B cell (primary cell): ENCODE results near the gene HSPA12B. TPM values are rescaled to one million over a fixed set of nuclear protein-coding genes. Genes with fewer than 3 reads are reported as not detected.

Experiments used
- ATAC-seq: fragments of 200-7000 bp; cut with Tn5 transposase; one replicate; pipeline ENCODE4 v1.10.0; 2021; ENCODE audit warnings: low read depth, mild to moderate bottlenecking, moderate number of reproducible peaks, moderate library complexity
- CTCF ChIA-PET: fragments of 350-600 bp; sonication (Branson Sonifier 250); formaldehyde crosslinking; loops from one replicate; lab custom pipeline; 2021; ENCODE audit warnings: antibody characterized with exemption, inconsistent platforms; lab: Charles Lee
- POLR2A ChIA-PET: fragments of 350-600 bp; sonication (Branson Sonifier 250); formaldehyde crosslinking; loops from one replicate; lab custom pipeline; 2021; ENCODE audit warnings: antibody characterized with exemption; lab: Charles Lee
- DNase-seq: peaks from one replicate; pipeline ENCODE4 v3.0.0; 2013
- H2AFZ ChIP-seq: 2 replicates; pipeline ENCODE4 v1.6.1; 2012; ENCODE audit warnings: mild to moderate bottlenecking, low read depth, low read length; ENCODE audit not compliant: insufficient read depth, poor library complexity, severe bottlenecking
- H3K27ac ChIP-seq, 2 donors: 1 replicate in 1 of 2; 2 replicates in 1 of 2; pipeline ENCODE4 v1.5.1; 2012 to 2013; ENCODE audit warnings: low read length in 2 of 2, mild to moderate bottlenecking in 2 of 2, moderate library complexity in 1 of 2
- H3K27me3 ChIP-seq, 4 experiments: fragments of 200-600 bp in 1 of 4; sonication (generic) in 1 of 4; replicated peaks in 1 of 4; 1 replicate in 2 of 4; 2 replicates in 2 of 4; pipeline versions ENCODE4 v1.6.1 to v1.7.0; 2013 to 2016; ENCODE audit warnings: low read length in 3 of 4, mild to moderate bottlenecking in 2 of 4, mixed read lengths in 1 of 4, moderate library complexity in 1 of 4; ENCODE audit not compliant: insufficient read depth in 4 of 4, control insufficient read depth in 3 of 4; ENCODE audit errors: control extremely low read depth in 1 of 4
- H3K36me3 ChIP-seq, 2 experiments: replicated peaks in 1 of 2; 1 replicate in 1 of 2; 2 replicates in 1 of 2; pipeline versions ENCODE4 v1.6.1 to v1.7.1; 2013; ENCODE audit warnings: low read length in 1 of 2; ENCODE audit not compliant: insufficient read depth in 2 of 2, control insufficient read depth in 1 of 2; ENCODE audit errors: control extremely low read depth in 1 of 2, extremely low read depth in 1 of 2
- H3K4me1 ChIP-seq, 2 donors: fragments of 200-600 bp in 1 of 2; sonication (generic) in 1 of 2; 1 replicate in 1 of 2; 2 replicates in 1 of 2; pipeline versions ENCODE4 v1.5.1 to v1.6.1; 2013 to 2017; ENCODE audit warnings: low read length in 2 of 2; ENCODE audit not compliant: control insufficient read depth in 2 of 2, insufficient read depth in 2 of 2
- H3K4me2 ChIP-seq: replicated peaks from 2 replicates; pipeline ENCODE3; 2012; ENCODE audit warnings: mild to moderate bottlenecking, low read depth, low read length; ENCODE audit not compliant: poor library complexity, severe bottlenecking
- H3K4me3 ChIP-seq, 5 experiments: fragments of 200-600 bp in 1 of 5; sonication (generic) in 1 of 5; 1 replicate in 3 of 5; 2 replicates in 2 of 5; pipeline versions ENCODE4 v1.5.1 to v1.7.0; 2011 to 2016; ENCODE audit warnings: low read length in 4 of 5, mild to moderate bottlenecking in 4 of 5, low read depth in 2 of 5, control low read depth in 1 of 5, moderate library complexity in 1 of 5; ENCODE audit not compliant: insufficient read depth in 1 of 5; ENCODE audit errors: control extremely low read depth in 1 of 5, extremely low read depth in 1 of 5
- H3K79me2 ChIP-seq: fragments of 200-600 bp; sonication (generic); one replicate; pipeline ENCODE4 v1.6.0; 2016; ENCODE audit warnings: low read length; ENCODE audit not compliant: control insufficient read depth, insufficient read depth
- H3K9ac ChIP-seq: fragments of 200-600 bp; sonication (generic); 2 replicates; pipeline ENCODE4 v1.6.1; 2017; ENCODE audit warnings: mild to moderate bottlenecking, low read length, moderate library complexity
- H3K9me3 ChIP-seq, 3 donors: one replicate each; pipeline versions ENCODE4 v1.6.1 to v1.7.1; 2013; ENCODE audit warnings: low read length in 2 of 3; ENCODE audit not compliant: control insufficient read depth in 2 of 3, insufficient read depth in 1 of 3; ENCODE audit errors: control extremely low read depth in 1 of 3
- H4K20me1 ChIP-seq: 2 replicates; pipeline ENCODE4 v1.6.0; 2012; ENCODE audit warnings: mild to moderate bottlenecking, low read length; ENCODE audit not compliant: insufficient read depth, control insufficient read depth, poor library complexity, severe bottlenecking
- H3K27ac Mint-ChIP-seq: one replicate; pipeline ENCODE4 v1.8.0; 2021; ENCODE audit warnings: mixed read lengths
- H3K27me3 Mint-ChIP-seq: one replicate; pipeline ENCODE4 v1.8.0; 2021; ENCODE audit warnings: mixed read lengths
- H3K4me1 Mint-ChIP-seq: one replicate; pipeline ENCODE4 v1.8.0; 2021; ENCODE audit warnings: mixed read lengths
- H3K4me3 Mint-ChIP-seq: one replicate; pipeline ENCODE4 v1.8.0; 2021; ENCODE audit warnings: mixed read lengths
- H3K9me3 Mint-ChIP-seq: one replicate; pipeline ENCODE4 v1.8.0; 2022; ENCODE audit warnings: mixed read lengths; ENCODE audit not compliant: insufficient read depth
- EZH2 ChIP-seq: IDR thresholded peaks from 2 replicates; pipeline ENCODE4 v1.6.1; 2012; ENCODE audit warnings: borderline replicate concordance, low read depth, mild to moderate bottlenecking, moderate library complexity, low read length; ENCODE audit not compliant: insufficient read depth, poor library complexity, severe bottlenecking
- WGBS: methylation state at CpG from one replicate; pipeline ENCODE4 v1.1.5; 2013; ENCODE audit warnings: missing lambda C conversion rate; ENCODE audit not compliant: insufficient coverage; 5-methylcytosine and 5-hydroxymethylcytosine counted together
- intact Hi-C: fragments of 100-400 bp; cut with micrococcal nuclease; formaldehyde crosslinking; loops from one replicate; pipeline ENCODE4 v1.10.0; 2022
- polyA plus RNA-seq: library from polyadenylated mRNA; depleted of rRNA; stranded (reverse); fragments of >200 nt; gene quantifications from 2 replicates; pipeline ENCODE4 v1.2.3, GENCODE V29; 2012
- total RNA-seq, 2 donors: library from RNA; stranded (reverse); fragments of 120-200 nt in 1 of 2; gene quantifications; 1 replicate in 1 of 2; 2 replicates in 1 of 2; pipeline versions ENCODE4 v1.2.3 to v1.2.4, GENCODE V29; 2013 to 2022
- TF ChIP-seq, protein P1 (sequence below): fragments of 200-600 bp; IDR thresholded peaks from one replicate; pipeline ENCODE4 v1.8.0; 2022; ENCODE audit warnings: antibody characterized with exemption, mild to moderate bottlenecking

The HSPA12B gene
- total and polyA plus RNA-seq, 2 donors (not counting 1 experiment from before 2014, with no cell fraction given): not detected

DNA sequence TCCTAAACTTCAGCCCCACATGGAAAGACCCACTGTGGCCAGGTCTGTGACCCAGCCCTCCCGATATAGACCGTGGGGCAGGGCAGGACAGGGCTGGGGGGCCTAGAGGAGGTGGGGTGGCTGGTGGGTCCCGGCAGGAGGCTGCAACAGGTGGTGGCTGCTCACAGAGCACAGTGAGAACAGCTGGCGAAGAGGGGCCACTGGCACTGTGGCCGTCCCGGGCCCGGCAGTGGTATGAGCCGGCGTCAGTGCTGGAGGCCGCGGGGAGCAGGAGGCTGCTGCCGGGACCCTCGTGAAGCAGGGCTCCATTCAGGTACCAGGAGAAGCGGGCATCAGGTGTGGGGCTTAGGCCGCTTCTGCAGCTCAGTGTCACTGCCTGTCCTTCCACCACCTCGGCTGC lies 33.4 kb upstream of the HSPA12B start:
- no peaks in the 10 kb centered on the region for H3K36me3 ChIP-seq
- H3K27ac ChIP-seq: no peak overlapping the region
- intact Hi-C loops: no loop called here

More for the DNA sequence above, 33.4 kb upstream of the HSPA12B start:
- H3K9me3 Mint-ChIP-seq: no peaks in the 10 kb centered on the region
- POLR2A ChIA-PET: no interaction called here
- CTCF ChIA-PET: no interaction called here
- no peaks in the 10 kb centered on the region for H3K4me1 ChIP-seq
- ATAC-seq (no peak), DNase-seq (no peak)
- H3K4me2 ChIP-seq: no peak overlapping the region
- H2AFZ ChIP-seq: no peak overlapping the region
- no peak overlapping the region for H3K9ac ChIP-seq
- H4K20me1 ChIP-seq: no peaks in the 10 kb centered on the region
- no peaks in the 10 kb centered on the region for H3K4me1 Mint-ChIP-seq
- no peak overlapping the region for H3K27ac Mint-ChIP-seq
- 96% methylated on average over 15 of the region's 16 CpGs for WGBS
- peaks cover 1% of the 10 kb centered on the region for H3K27me3 Mint-ChIP-seq
- no peak overlapping the region for H3K4me3 ChIP-seq
- H3K9me3 ChIP-seq: peaks cover 0 to 12% (median 0%) of the 10 kb centered on the region in 3 donors
- no peaks in the 10 kb centered on the region for H3K27me3 ChIP-seq
- TF ChIP-seq, protein P1, sequence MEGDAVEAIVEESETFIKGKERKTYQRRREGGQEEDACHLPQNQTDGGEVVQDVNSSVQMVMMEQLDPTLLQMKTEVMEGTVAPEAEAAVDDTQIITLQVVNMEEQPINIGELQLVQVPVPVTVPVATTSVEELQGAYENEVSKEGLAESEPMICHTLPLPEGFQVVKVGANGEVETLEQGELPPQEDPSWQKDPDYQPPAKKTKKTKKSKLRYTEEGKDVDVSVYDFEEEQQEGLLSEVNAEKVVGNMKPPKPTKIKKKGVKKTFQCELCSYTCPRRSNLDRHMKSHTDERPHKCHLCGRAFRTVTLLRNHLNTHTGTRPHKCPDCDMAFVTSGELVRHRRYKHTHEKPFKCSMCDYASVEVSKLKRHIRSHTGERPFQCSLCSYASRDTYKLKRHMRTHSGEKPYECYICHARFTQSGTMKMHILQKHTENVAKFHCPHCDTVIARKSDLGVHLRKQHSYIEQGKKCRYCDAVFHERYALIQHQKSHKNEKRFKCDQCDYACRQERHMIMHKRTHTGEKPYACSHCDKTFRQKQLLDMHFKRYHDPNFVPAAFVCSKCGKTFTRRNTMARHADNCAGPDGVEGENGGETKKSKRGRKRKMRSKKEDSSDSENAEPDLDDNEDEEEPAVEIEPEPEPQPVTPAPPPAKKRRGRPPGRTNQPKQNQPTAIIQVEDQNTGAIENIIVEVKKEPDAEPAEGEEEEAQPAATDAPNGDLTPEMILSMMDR: no peak
- no peak for TF ChIP-seq EZH2
- no peak overlapping the region for H3K4me3 Mint-ChIP-seq
- no peaks in the 10 kb centered on the region for H3K79me2 ChIP-seq
